ENCODE measurements around the gene GSTM4. TPM values are rescaled to one million over a fixed set of nuclear protein-coding genes. Genes with fewer than 3 reads are reported as not detected.

The GSTM4 gene
- total and polyA plus RNA-seq, 9 of the 15 experiments (the other 6 are each of a cell fraction or from before 2014, with no cell fraction given): 18.8 to 53.4 (median 38.8) TPM

DNA sequence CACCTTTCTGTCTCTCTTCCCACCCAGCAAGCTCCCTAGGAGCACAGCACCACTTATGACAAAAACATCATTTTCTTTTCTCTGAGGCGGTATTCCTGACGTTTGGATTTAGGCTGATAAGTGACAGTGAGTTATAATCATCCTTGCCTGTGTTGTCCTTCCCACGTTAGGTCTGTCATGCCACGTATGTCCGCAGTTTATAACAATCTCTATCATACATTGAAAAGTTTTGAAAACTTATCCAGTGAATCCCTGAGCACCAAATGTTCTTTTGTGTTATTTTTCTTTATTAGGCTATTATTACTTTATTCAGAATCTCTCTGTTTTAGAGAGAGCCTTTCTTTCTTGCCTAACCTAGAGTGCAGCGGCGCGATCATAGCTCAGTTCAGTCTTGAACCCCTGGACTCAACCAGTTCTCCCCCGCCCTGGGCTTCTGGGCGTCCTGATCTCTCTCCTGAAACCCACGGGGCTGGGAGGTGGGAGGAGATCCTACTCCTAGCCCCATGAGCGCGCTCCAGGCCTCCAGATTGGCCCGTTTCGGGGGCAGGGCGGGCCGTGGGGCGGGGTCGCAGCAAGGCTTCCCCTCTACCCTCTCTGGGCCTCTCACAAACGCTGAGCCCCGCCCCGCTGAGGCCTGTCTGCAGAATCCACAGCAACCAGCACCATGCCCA, 11.7 kb downstream of the GSTM4 start, which contains the start of gene GSTM2 (continued):
- no peak for TF ChIP-seq NFE2 (IDR thresholded peaks at IDR 0.05; ENCODE audit: low read depth)
- TF ChIP-seq, protein P1, sequence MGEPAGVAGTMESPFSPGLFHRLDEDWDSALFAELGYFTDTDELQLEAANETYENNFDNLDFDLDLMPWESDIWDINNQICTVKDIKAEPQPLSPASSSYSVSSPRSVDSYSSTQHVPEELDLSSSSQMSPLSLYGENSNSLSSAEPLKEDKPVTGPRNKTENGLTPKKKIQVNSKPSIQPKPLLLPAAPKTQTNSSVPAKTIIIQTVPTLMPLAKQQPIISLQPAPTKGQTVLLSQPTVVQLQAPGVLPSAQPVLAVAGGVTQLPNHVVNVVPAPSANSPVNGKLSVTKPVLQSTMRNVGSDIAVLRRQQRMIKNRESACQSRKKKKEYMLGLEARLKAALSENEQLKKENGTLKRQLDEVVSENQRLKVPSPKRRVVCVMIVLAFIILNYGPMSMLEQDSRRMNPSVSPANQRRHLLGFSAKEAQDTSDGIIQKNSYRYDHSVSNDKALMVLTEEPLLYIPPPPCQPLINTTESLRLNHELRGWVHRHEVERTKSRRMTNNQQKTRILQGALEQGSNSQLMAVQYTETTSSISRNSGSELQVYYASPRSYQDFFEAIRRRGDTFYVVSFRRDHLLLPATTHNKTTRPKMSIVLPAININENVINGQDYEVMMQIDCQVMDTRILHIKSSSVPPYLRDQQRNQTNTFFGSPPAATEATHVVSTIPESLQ (CRISPR knock-in tag; IDR thresholded peaks at IDR 0.05): no peak
- TF ChIP-seq, protein P2, sequence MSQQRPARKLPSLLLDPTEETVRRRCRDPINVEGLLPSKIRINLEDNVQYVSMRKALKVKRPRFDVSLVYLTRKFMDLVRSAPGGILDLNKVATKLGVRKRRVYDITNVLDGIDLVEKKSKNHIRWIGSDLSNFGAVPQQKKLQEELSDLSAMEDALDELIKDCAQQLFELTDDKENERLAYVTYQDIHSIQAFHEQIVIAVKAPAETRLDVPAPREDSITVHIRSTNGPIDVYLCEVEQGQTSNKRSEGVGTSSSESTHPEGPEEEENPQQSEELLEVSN (IDR thresholded peaks at IDR 0.05; ENCODE audit: borderline replicate concordance in 1 of 2, extremely low read depth in 1 of 2, insufficient read depth in 1 of 2, insufficient read length in 1 of 2, low read depth in 1 of 2, low read length in 1 of 2, poor library complexity in 1 of 2, severe bottlenecking in 1 of 2): no peak
- no peak for TF ChIP-seq FOXJ2 (tag; IDR thresholded peaks at IDR 0.05)
- TF ChIP-seq ZBTB17 (CRISPR knock-in tag; IDR thresholded peaks at IDR 0.05): no peak
- no peak for TF ChIP-seq HMG20B (CRISPR knock-in tag; IDR thresholded peaks at IDR 0.05)
- no peak for TF ChIP-seq TAL1 (IDR thresholded peaks at IDR 0.05)
- TF ChIP-seq JUN (IDR thresholded peaks at IDR 0.05; ENCODE audit: borderline replicate concordance, low read depth, low read length): no peak
- TF ChIP-seq JUN (CRISPR knock-in tag; IDR thresholded peaks at IDR 0.05; ENCODE audit: borderline replicate concordance): no peak
- no peak for TF ChIP-seq ELF2 (CRISPR knock-in tag; IDR thresholded peaks at IDR 0.05)
- no peak for TF ChIP-seq CUX1 (CRISPR knock-in tag; IDR thresholded peaks at IDR 0.05)
- no peak for TF ChIP-seq ZNF232 (CRISPR knock-in tag; IDR thresholded peaks at IDR 0.05)
- TF ChIP-seq FOXA3 (CRISPR knock-in tag; conservative IDR thresholded peaks at IDR 0.05 in 1 of 2, IDR thresholded peaks at IDR 0.05 in 1 of 2): no peak
- TF ChIP-seq ZNF589 (CRISPR knock-in tag; IDR thresholded peaks at IDR 0.05; ENCODE audit: low read depth): no peak
- TF ChIP-seq NEUROD1 (IDR thresholded peaks at IDR 0.05; ENCODE audit: borderline replicate concordance, low read depth, low read length, partially characterized antibody): no peak
- TF ChIP-seq TCF3 (CRISPR knock-in tag; IDR thresholded peaks at IDR 0.05): no peak
- TF ChIP-seq, protein P3, sequence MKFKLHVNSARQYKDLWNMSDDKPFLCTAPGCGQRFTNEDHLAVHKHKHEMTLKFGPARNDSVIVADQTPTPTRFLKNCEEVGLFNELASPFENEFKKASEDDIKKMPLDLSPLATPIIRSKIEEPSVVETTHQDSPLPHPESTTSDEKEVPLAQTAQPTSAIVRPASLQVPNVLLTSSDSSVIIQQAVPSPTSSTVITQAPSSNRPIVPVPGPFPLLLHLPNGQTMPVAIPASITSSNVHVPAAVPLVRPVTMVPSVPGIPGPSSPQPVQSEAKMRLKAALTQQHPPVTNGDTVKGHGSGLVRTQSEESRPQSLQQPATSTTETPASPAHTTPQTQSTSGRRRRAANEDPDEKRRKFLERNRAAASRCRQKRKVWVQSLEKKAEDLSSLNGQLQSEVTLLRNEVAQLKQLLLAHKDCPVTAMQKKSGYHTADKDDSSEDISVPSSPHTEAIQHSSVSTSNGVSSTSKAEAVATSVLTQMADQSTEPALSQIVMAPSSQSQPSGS (CRISPR knock-in tag; IDR thresholded peaks at IDR 0.05): no peak
- no peak for TF ChIP-seq SMAD3 (CRISPR knock-in tag; conservative IDR thresholded peaks at IDR 0.05)

All from K562 (cell line).